Measurements from ENCODE around the gene CBARP.

- no peak for TF ChIP-seq CTCF (conservative IDR thresholded peaks at IDR 0.05 in 1 of 2, IDR thresholded peaks at IDR 0.05 in 1 of 2; ENCODE audit: low read depth in 1 of 2, low read length in 2 of 2)
- no peak for TF ChIP-seq EZH2 (IDR thresholded peaks at IDR 0.05; ENCODE audit: low read length, missing control alignments)
These were observed 7.9 kb upstream of the CBARP start for GRCh38 chr19:1245494-1246264.
